Endothelial cell of umbilical vein (primary cell): ENCODE results near the gene ATG12. TPM values are rescaled to one million over a fixed set of nuclear protein-coding genes. Genes with fewer than 3 reads are reported as not detected.

ENCODE experiments used
- BruUV-seq: library from RNA; stranded (reverse); fragments of 400-500 nt; replicated peaks from 2 replicates; lab custom pipeline; 2021; lab: Mats Ljungman, UMichigan
- CTCF ChIA-PET: fragments of 300-600, 350-600 bp; sonication (Branson Sonifier 250); formaldehyde crosslinking; loops from one replicate; lab custom pipeline; 2021; ENCODE audit warnings: antibody characterized with exemption, inconsistent platforms; lab: Charles Lee
- POLR2A ChIA-PET: fragments of 300-600, 350-600 bp; sonication (Branson Sonifier 250); formaldehyde crosslinking; loops from one replicate; lab custom pipeline; 2021; ENCODE audit warnings: antibody characterized with exemption, inconsistent platforms; lab: Charles Lee
- DNase-seq: peaks from one replicate; pipeline ENCODE4 v3.0.0-alpha.2; 2011; ENCODE audit warnings: low read depth, low spot score
- FAIRE-seq: peaks from 2 replicates; lab custom pipeline; 2011; peaks lifted over from hg19 to GRCh38; lab: Jason Lieb, UNC
- H2AFZ ChIP-seq: 2 replicates; pipeline ENCODE4 v1.6.0; 2012; ENCODE audit warnings: low read depth, low read length, control low read depth, inconsistent platforms
- H3K27ac ChIP-seq: 2 replicates; pipeline ENCODE4 v1.5.1; 2011; ENCODE audit warnings: low read depth, mild to moderate bottlenecking, control low read depth, low read length, moderate library complexity; ENCODE audit not compliant: insufficient read depth
- H3K27me3 ChIP-seq, 2 experiments: 2 replicates each; pipeline versions ENCODE4 v1.6.0 to v1.6.1; 2011; ENCODE audit warnings: low read length in 2 of 2, mixed read lengths in 1 of 2; ENCODE audit not compliant: control insufficient read depth in 2 of 2, insufficient read depth in 2 of 2
- H3K36me3 ChIP-seq, 2 experiments: 2 replicates in 1 of 2; 3 replicates in 1 of 2; pipeline ENCODE4 v1.5.1; 2011; ENCODE audit warnings: low read length in 2 of 2, mild to moderate bottlenecking in 1 of 2, moderate library complexity in 1 of 2; ENCODE audit not compliant: control insufficient read depth in 2 of 2, insufficient read depth in 2 of 2; ENCODE audit errors: extremely low read depth in 1 of 2
- H3K4me1 ChIP-seq: 3 replicates; pipeline ENCODE4 v1.5.1; 2011; ENCODE audit warnings: mild to moderate bottlenecking, low read length; ENCODE audit not compliant: control insufficient read depth, insufficient read depth; ENCODE audit errors: extremely low read depth
- H3K4me2 ChIP-seq: 2 replicates; pipeline ENCODE4 v1.6.1; 2011; ENCODE audit warnings: low read length, control low read depth, mixed read lengths; ENCODE audit not compliant: insufficient read depth
- H3K4me3 ChIP-seq, 3 experiments: fragments of 200-600 bp in 1 of 3; sonication (generic), shearing (Covaris generic) in 1 of 3; replicated peaks in 1 of 3; 2 replicates each; pipeline ENCODE4 v1.5.1; 2011 to 2016; ENCODE audit warnings: control low read depth in 3 of 3, low read length in 3 of 3, mild to moderate bottlenecking in 2 of 3, inconsistent platforms in 1 of 3, low read depth in 1 of 3, moderate library complexity in 1 of 3; ENCODE audit not compliant: insufficient read depth in 1 of 3
- H3K79me2 ChIP-seq: 2 replicates; pipeline ENCODE4 v1.6.0; 2012; ENCODE audit warnings: low read length, inconsistent platforms; ENCODE audit not compliant: control insufficient read depth, insufficient read depth
- H3K9ac ChIP-seq: replicated peaks from 2 replicates; pipeline ENCODE3; 2011; ENCODE audit warnings: low read length, control low read depth; ENCODE audit not compliant: insufficient read depth; ENCODE audit errors: extremely low read depth
- H3K9me1 ChIP-seq: replicated peaks from 3 replicates; pipeline ENCODE4 v1.6.0; 2011; ENCODE audit warnings: mild to moderate bottlenecking, low read length; ENCODE audit not compliant: control insufficient read depth, insufficient read depth; ENCODE audit errors: extremely low read depth
- H3K9me3 ChIP-seq: replicated peaks from 2 replicates; pipeline ENCODE4 v1.5.1; 2012; ENCODE audit warnings: low read length, inconsistent platforms; ENCODE audit not compliant: control insufficient read depth, insufficient read depth
- H4K20me1 ChIP-seq: replicated peaks from 2 replicates; pipeline ENCODE3; 2011; ENCODE audit warnings: mild to moderate bottlenecking, low read length; ENCODE audit not compliant: control insufficient read depth, insufficient read depth; ENCODE audit errors: extremely low read depth
- EZH2 ChIP-seq: IDR thresholded peaks from 2 replicates; pipeline ENCODE4 v1.6.1; 2012; ENCODE audit warnings: borderline replicate concordance, low read depth, mild to moderate bottlenecking, moderate library complexity, low read length, inconsistent platforms; ENCODE audit not compliant: severe bottlenecking
- FOS ChIP-seq: IDR thresholded peaks from 2 replicates; pipeline ENCODE4 v1.6.1; 2011; ENCODE audit warnings: mild to moderate bottlenecking, low read length, moderate library complexity, borderline replicate concordance; ENCODE audit not compliant: insufficient read depth
- GATA2 ChIP-seq: IDR thresholded peaks from 2 replicates; pipeline ENCODE4 v1.7.0; 2011; ENCODE audit warnings: low read depth, mild to moderate bottlenecking, moderate library complexity, mixed read lengths, low read length; ENCODE audit not compliant: insufficient read length, insufficient read depth
- JUN ChIP-seq: IDR thresholded peaks from 2 replicates; pipeline ENCODE4 v1.6.1; 2011; ENCODE audit warnings: borderline replicate concordance, low read depth; ENCODE audit not compliant: insufficient read length, insufficient read depth
- MYC ChIP-seq: IDR thresholded peaks from one replicate; pipeline ENCODE4 v1.6.1; 2011; ENCODE audit warnings: mild to moderate bottlenecking, low read depth, low read length
- POLR2A ChIP-seq: IDR thresholded peaks from 2 replicates; pipeline ENCODE4 v1.6.1; 2012; ENCODE audit warnings: low read depth, mild to moderate bottlenecking, control low read depth, low read length
- POLR2AphosphoS5 ChIP-seq: IDR thresholded peaks from 2 replicates; pipeline ENCODE4 v1.6.1; 2012; ENCODE audit warnings: low read depth, mild to moderate bottlenecking, control low read depth, low read length, moderate library complexity; ENCODE audit not compliant: insufficient read depth
- dilution Hi-C: fragments of 300-500 bp; cut with MboI; formaldehyde crosslinking; loops from one replicate; pipeline ENCODE4 v1.15.0; 2019; ENCODE audit warnings: low sequenced_read_pairs; ENCODE audit not compliant: extremely low pct_ligation_motif_present
- intact Hi-C: fragments of 100-400 bp; cut with micrococcal nuclease; formaldehyde crosslinking; loops from one replicate; pipeline ENCODE4 v1.10.0; 2022
- polyA plus RNA-seq, 4 experiments: library from polyadenylated mRNA; depleted of rRNA in 3 of 4; stranded (reverse) in 3 of 4; unstranded in 1 of 4; fragments of >200 nt; gene quantifications; 2 replicates each; pipeline versions ENCODE4 v1.2.1 to v1.2.3, GENCODE V29; 2011 to 2012; ENCODE audit warnings: missing spikeins in 1 of 4
- total RNA-seq: library from RNA; stranded (reverse); gene quantifications from 2 replicates; pipeline ENCODE4 v1.2.3, GENCODE V29; 2021
- TF ChIP-seq, protein P1 (sequence below): IDR thresholded peaks from 2 replicates; pipeline ENCODE4 v1.6.1; 2011; ENCODE audit not compliant: insufficient read depth, insufficient read length
- TF ChIP-seq, protein P2 (sequence below), 2 donors: IDR thresholded peaks; 1 replicate in 1 of 2; 2 replicates in 1 of 2; pipeline ENCODE4 v1.5.1; 2011; ENCODE audit warnings: low read length in 2 of 2, mild to moderate bottlenecking in 2 of 2, moderate library complexity in 2 of 2, control low read depth in 1 of 2, inconsistent platforms in 1 of 2, low read depth in 1 of 2; ENCODE audit not compliant: insufficient read depth in 1 of 2; ENCODE audit errors: extremely low read depth in 1 of 2

ATG12 gene
- total and polyA plus RNA-seq, 2 donors (not counting 3 experiments of a cell fraction or from before 2014, with no cell fraction given), result 27.5 to 62.0 TPM

DNA sequence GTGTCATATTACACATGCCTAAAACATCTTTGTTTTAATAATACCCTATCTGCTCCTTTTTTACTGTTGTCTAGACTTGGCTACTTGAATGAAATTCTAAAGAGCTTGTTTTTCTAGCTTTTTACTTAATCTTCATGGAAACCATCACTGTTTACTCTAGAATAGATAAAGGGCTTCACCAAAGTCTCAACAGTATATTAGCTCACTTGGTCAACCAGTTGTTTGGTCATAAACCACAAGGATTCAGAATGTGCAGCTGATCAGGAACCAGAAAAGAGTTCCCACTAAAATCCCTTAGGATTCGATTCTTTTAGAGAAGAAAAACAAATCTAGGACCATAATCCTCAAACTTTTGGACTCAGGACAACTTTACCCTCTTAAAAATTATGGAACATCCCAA lies 62.9 kb downstream of the ATG12 start:
- Histone ChIP-seq H3K27ac (no peak overlapping the region), H3K27me3 (peaks cover 0 to 3% of the 10 kb centered on the region in 2 experiments), H3K4me1 (no peaks in the 10 kb centered on the region), H3K9ac (no peak overlapping the region), H3K4me2 (no peak overlapping the region), H2AFZ (no peak overlapping the region), H3K4me3 (no peak overlapping the region), H3K79me2 (no peaks in the 10 kb centered on the region), H4K20me1 (no peaks in the 10 kb centered on the region), H3K9me1 (no peaks in the 10 kb centered on the region), H3K36me3 (no peaks in the 10 kb centered on the region), H3K9me3 (no peaks in the 10 kb centered on the region)
- BruUV-seq, result no TSS peak
- DNase-seq (no peak), FAIRE-seq (no peak)
- intact Hi-C loops (no loop called here), dilution Hi-C loops (no loop called here)
- ChIA-PET CTCF (interaction anchor here (0.9 to 1.0 kb wide), 2 partner anchors 10 to 13 kb away, joined by 3 read pairs; no protein-coding TSS in a partner anchor), POLR2A (no interaction called here)
- no peak for TF ChIP-seq EZH2
- TF ChIP-seq, protein P1, sequence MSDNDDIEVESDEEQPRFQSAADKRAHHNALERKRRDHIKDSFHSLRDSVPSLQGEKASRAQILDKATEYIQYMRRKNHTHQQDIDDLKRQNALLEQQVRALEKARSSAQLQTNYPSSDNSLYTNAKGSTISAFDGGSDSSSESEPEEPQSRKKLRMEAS, result no peak
- no peak for TF ChIP-seq POLR2AphosphoS5
- TF ChIP-seq GATA2, result no peak
- no peak for TF ChIP-seq FOS
- TF ChIP-seq POLR2A, result no peak
- TF ChIP-seq MYC, result no peak
- TF ChIP-seq, protein P2, sequence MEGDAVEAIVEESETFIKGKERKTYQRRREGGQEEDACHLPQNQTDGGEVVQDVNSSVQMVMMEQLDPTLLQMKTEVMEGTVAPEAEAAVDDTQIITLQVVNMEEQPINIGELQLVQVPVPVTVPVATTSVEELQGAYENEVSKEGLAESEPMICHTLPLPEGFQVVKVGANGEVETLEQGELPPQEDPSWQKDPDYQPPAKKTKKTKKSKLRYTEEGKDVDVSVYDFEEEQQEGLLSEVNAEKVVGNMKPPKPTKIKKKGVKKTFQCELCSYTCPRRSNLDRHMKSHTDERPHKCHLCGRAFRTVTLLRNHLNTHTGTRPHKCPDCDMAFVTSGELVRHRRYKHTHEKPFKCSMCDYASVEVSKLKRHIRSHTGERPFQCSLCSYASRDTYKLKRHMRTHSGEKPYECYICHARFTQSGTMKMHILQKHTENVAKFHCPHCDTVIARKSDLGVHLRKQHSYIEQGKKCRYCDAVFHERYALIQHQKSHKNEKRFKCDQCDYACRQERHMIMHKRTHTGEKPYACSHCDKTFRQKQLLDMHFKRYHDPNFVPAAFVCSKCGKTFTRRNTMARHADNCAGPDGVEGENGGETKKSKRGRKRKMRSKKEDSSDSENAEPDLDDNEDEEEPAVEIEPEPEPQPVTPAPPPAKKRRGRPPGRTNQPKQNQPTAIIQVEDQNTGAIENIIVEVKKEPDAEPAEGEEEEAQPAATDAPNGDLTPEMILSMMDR (IDR thresholded peaks at IDR 0.05; ENCODE audit: extremely low read depth in 1 of 2, insufficient read depth in 1 of 2, low read depth in 1 of 2, low read length in 2 of 2), result no peak
- no peak for TF ChIP-seq JUN

Other genes starting within 250 kb of the ATG12 start
- gene TICAM2, start 239.1 kb downstream of the ATG12 start, total RNA-seq, result 3.2 and 3.5 TPM in 2 replicates
- 0.10 and 0.18 TPM in 2 replicates for gene TICAM2, start 239.1 kb downstream of the ATG12 start, polyA plus RNA-seq
- gene TMED7, start 215.5 kb downstream of the ATG12 start, total RNA-seq, result 101 TPM in 2 replicates
- gene TMED7, start 215.5 kb downstream of the ATG12 start, polyA plus RNA-seq, result 57.6 and 125 TPM in 2 replicates
- gene CDO1, start 24.9 kb downstream of the ATG12 start, total RNA-seq, result 1.3 and 1.7 TPM in 2 replicates
- 1.1 and 1.3 TPM in 2 replicates for gene CDO1, start 24.9 kb downstream of the ATG12 start, polyA plus RNA-seq
- gene AP3S1, start 370 bp upstream of the ATG12 start, total RNA-seq, result 81.2 and 85.7 TPM in 2 replicates
- 18.2 and 26.5 TPM in 2 replicates for gene AP3S1, start 370 bp upstream of the ATG12 start, polyA plus RNA-seq
- gene LVRN, start 120.9 kb upstream of the ATG12 start, total RNA-seq, result 0.28 and 0.38 TPM in 2 replicates
- gene LVRN, start 120.9 kb upstream of the ATG12 start, polyA plus RNA-seq, result 0.11 TPM in 2 replicates
- 0.58 TPM in 1 of 2 replicates, not detected in the other for gene ARL14EPL, start 190.9 kb upstream of the ATG12 start, total RNA-seq
- gene ARL14EPL, start 190.9 kb upstream of the ATG12 start, polyA plus RNA-seq, result 0.10 TPM in 1 of 2 replicates, not detected in the other
- gene COMMD10, start 243.5 kb upstream of the ATG12 start, total RNA-seq, result 26.2 and 27.0 TPM in 2 replicates
- 8.1 and 12.5 TPM in 2 replicates for gene COMMD10, start 243.5 kb upstream of the ATG12 start, polyA plus RNA-seq